CMK (cell line): ENCODE data around the gene SLC10A7.

Source experiments
- DNase-seq: peaks from one replicate; pipeline ENCODE4 v3.0.0-alpha.2; 2010; ENCODE audit warnings: low read depth

Gene SLC10A7

GRCh38 chr4:146256328-146256727 lies 265.4 kb downstream of the SLC10A7 start:
- no peak for DNase-seq

GRCh38 chr4:146255874-146256273 lies 265.9 kb downstream of the SLC10A7 start:
- DNase-seq: no peak

GRCh38 chr4:146255463-146255862 lies 266.3 kb downstream of the SLC10A7 start:
- no peak for DNase-seq

- no peak for DNase-seq
These were observed 268.6 kb downstream of the SLC10A7 start for GRCh38 chr4:146252969-146253611.

GRCh38 chr4:146247356-146247755 lies 274.4 kb downstream of the SLC10A7 start:
- DNase-seq: no peak

- DNase-seq: no peak
These were observed 275.4 kb downstream of the SLC10A7 start for GRCh38 chr4:146246381-146246780.

GRCh38 chr4:146245850-146246249 lies 275.9 kb downstream of the SLC10A7 start:
- DNase-seq: no peak

- DNase-seq: no peak
These were observed 276.5 kb downstream of the SLC10A7 start for GRCh38 chr4:146245246-146245645.

GRCh38 chr4:146244496-146244895 lies 277.2 kb downstream of the SLC10A7 start:
- no peak for DNase-seq

- DNase-seq: no peak
These were observed 277.9 kb downstream of the SLC10A7 start for GRCh38 chr4:146243883-146244277.

- peak; percentile 20 for DNase-seq
These were observed 278.4 kb downstream of the SLC10A7 start for GRCh38 chr4:146243141-146243882.

GRCh38 chr4:146238107-146238506 lies 283.6 kb downstream of the SLC10A7 start:
- no peak for DNase-seq

GRCh38 chr4:146237092-146237491 lies 284.6 kb downstream of the SLC10A7 start:
- DNase-seq: no peak

- DNase-seq: no peak
These were observed 285.5 kb downstream of the SLC10A7 start for GRCh38 chr4:146236216-146236615.

- DNase-seq: no peak
These were observed 286.0 kb downstream of the SLC10A7 start for GRCh38 chr4:146235654-146236177.

- DNase-seq: no peak
These were observed 289.5 kb downstream of the SLC10A7 start for GRCh38 chr4:146232131-146232722.

- DNase-seq: no peak
These were observed 292.3 kb downstream of the SLC10A7 start for GRCh38 chr4:146229406-146229805.

GRCh38 chr4:146224326-146224966 lies 297.3 kb downstream of the SLC10A7 start:
- no peak for DNase-seq

GRCh38 chr4:146222313-146222712 lies 299.4 kb downstream of the SLC10A7 start:
- DNase-seq: no peak

- DNase-seq: no peak
These were observed 307.5 kb downstream of the SLC10A7 start, which contains the start of gene REELD1 for GRCh38 chr4:146214238-146214637. REELD1 (plus strand) TSS chr4:146214538; CDS start chr4:146216953, 2,415 bp downstream.

GRCh38 chr4:146212781-146213180 lies 309.0 kb downstream of the SLC10A7 start:
- no peak for DNase-seq

- no peak for DNase-seq
These were observed 310.3 kb downstream of the SLC10A7 start for GRCh38 chr4:146211440-146211839.
